B cell (primary cell): ENCODE measurements around the gene TMEM86B.

Experiments
- CTCF ChIP-seq: fragments of 200-600 bp; IDR thresholded peaks from one replicate; pipeline ENCODE4 v1.8.0; 2022; ENCODE audit warnings: antibody characterized with exemption, mild to moderate bottlenecking
- EZH2 ChIP-seq: IDR thresholded peaks from 2 replicates; pipeline ENCODE4 v1.6.1; 2012; ENCODE audit warnings: borderline replicate concordance, low read depth, mild to moderate bottlenecking, moderate library complexity, low read length; ENCODE audit not compliant: insufficient read depth, poor library complexity, severe bottlenecking

- TF ChIP-seq CTCF (no peak), EZH2 (no peak)
These were observed 33.1 kb upstream of the TMEM86B start for GRCh38 chr19:55261671-55262126.
